ENCODE data around the gene DUSP1.

The DUSP1 gene

DNA sequence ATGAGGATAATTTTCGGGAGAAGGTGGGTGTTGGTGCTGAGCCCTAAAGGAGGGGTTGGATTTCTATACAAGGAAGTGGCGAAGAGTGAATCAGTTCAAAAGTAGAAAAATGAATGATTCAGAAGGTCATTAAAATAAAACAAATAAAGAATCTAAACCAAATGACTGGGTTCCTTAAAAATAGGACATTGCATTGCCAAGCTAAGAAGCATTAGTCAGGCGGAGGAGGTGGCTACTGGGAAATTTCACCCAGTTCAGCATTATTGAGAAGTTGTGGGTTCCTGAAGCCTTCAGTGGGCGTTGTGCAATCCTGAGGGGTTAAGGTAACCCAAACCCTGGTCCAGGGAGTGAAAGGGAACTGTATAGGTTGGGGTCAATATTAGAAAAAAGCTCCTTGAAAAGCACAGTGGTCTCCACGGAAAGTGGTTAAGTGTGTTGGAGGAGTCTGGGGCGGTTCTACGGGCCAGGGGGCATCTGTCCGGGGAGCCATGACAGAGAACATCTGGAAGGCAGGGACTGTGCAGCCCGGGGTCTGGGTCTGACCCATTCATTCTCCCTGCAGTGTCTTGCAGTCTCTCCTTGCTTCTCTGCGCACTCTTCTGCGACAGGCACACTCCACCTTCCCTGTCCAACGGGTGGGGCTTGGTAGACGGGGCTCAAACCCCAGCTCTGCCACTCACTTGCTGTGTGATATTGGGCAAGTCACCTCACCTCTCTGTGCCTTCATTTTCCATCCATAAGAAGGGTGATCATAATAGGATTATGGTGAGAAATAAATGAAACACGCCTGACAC lies 27.6 kb upstream of the DUSP1 start:
- Histone ChIP-seq H3K9ac (ENCODE audit: low read length in 5 of 5) (peak overlapping the region in 3 of 5 donors; percentile 32 to 64 (median 54)), H3K27ac (ENCODE audit: low read depth, low read length) (peak overlapping the region; percentile 84), H3K27me3 (ENCODE audit: control insufficient read depth in 5 of 5, insufficient read depth in 4 of 5, low read length in 5 of 5) (peaks cover 0 to 4% (median 0%) of the 10 kb centered on the region in 5 donors), H3K36me3 (ENCODE audit: control insufficient read depth in 5 of 5, insufficient read depth in 5 of 5, low read length in 5 of 5) (no peaks in the 10 kb centered on the region), H3K9me3 (ENCODE audit: control insufficient read depth in 5 of 5, low read length in 5 of 5) (peaks cover 0 to 6% (median 0%) of the 10 kb centered on the region in 5 donors), H3K4me3 (ENCODE audit: low read depth in 1 of 5, low read length in 5 of 5) (no peak overlapping the region), H3K4me1 (ENCODE audit: control insufficient read depth in 5 of 5, insufficient read depth in 5 of 5, low read length in 5 of 5) (peaks cover 32 to 65% (median 54%) of the 10 kb centered on the region in 5 donors)

GRCh38 chr5:172797771-172798191 lies 26.8 kb upstream of the DUSP1 start:
- H3K9me3 ChIP-seq (ENCODE audit: control insufficient read depth in 5 of 5, low read length in 5 of 5) = peaks cover 0 to 6% (median 0%) of the 10 kb centered on the region in 5 donors
- peak overlapping the region; percentile 76 for H3K27ac ChIP-seq (ENCODE audit: low read depth, low read length)
- H3K27me3 ChIP-seq (ENCODE audit: control insufficient read depth in 5 of 5, insufficient read depth in 4 of 5, low read length in 5 of 5) = peaks cover 0 to 4% (median 0%) of the 10 kb centered on the region in 5 donors
- H3K9ac ChIP-seq (ENCODE audit: low read length in 5 of 5) = no peak overlapping the region
- H3K36me3 ChIP-seq (ENCODE audit: control insufficient read depth in 5 of 5, insufficient read depth in 5 of 5, low read length in 5 of 5) = no peaks in the 10 kb centered on the region
- H3K4me3 ChIP-seq (ENCODE audit: low read depth in 1 of 5, low read length in 5 of 5) = no peak overlapping the region
- H3K4me1 ChIP-seq (ENCODE audit: control insufficient read depth in 5 of 5, insufficient read depth in 5 of 5, low read length in 5 of 5) = peaks cover 34 to 73% (median 62%) of the 10 kb centered on the region in 5 donors

DNA sequence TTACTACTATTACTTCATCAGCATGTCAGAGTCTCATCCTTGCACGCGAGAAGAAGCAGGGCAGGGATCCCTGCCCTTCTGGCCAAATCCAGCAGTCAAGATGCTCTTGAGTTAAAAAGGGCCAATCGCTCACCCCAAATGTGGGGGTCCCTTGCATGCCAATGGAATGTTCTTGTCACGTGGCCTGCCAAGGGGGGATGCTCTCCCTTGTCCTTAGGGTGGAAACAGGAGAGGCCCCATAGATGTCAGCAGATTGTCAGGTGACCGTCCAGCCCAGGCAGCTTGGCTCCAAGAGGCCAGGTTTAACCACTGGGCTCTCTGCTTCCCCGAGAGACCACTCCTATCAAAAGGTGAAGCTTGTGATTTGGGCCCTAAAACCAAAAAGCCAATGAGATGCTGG lies 25.3 kb upstream of the DUSP1 start:
- H3K9ac ChIP-seq (ENCODE audit: low read length in 5 of 5) = no peak overlapping the region
- H3K4me3 ChIP-seq (ENCODE audit: low read depth in 1 of 5, low read length in 5 of 5) = no peak overlapping the region
- H3K27ac ChIP-seq (ENCODE audit: low read depth, low read length) = peak overlapping the region; percentile 99
- peaks cover 0 to 4% (median 0%) of the 10 kb centered on the region in 5 donors for H3K27me3 ChIP-seq (ENCODE audit: control insufficient read depth in 5 of 5, insufficient read depth in 4 of 5, low read length in 5 of 5)
- H3K4me1 ChIP-seq (ENCODE audit: control insufficient read depth in 5 of 5, insufficient read depth in 5 of 5, low read length in 5 of 5) = peaks cover 32 to 82% (median 67%) of the 10 kb centered on the region in 5 donors
- peaks cover 0 to 6% (median 0%) of the 10 kb centered on the region in 5 donors for H3K9me3 ChIP-seq (ENCODE audit: control insufficient read depth in 5 of 5, low read length in 5 of 5)
- H3K36me3 ChIP-seq (ENCODE audit: control insufficient read depth in 5 of 5, insufficient read depth in 5 of 5, low read length in 5 of 5) = no peaks in the 10 kb centered on the region

GRCh38 chr5:172795318-172795977 lies 24.5 kb upstream of the DUSP1 start:
- no peaks in the 10 kb centered on the region for H3K36me3 ChIP-seq (ENCODE audit: control insufficient read depth in 5 of 5, insufficient read depth in 5 of 5, low read length in 5 of 5)
- H3K9me3 ChIP-seq (ENCODE audit: control insufficient read depth in 5 of 5, low read length in 5 of 5) = peaks cover 0 to 6% (median 0%) of the 10 kb centered on the region in 5 donors
- peaks cover 0 to 4% (median 0%) of the 10 kb centered on the region in 5 donors for H3K27me3 ChIP-seq (ENCODE audit: control insufficient read depth in 5 of 5, insufficient read depth in 4 of 5, low read length in 5 of 5)
- H3K9ac ChIP-seq (ENCODE audit: low read length in 5 of 5) = peak overlapping the region in 2 of 5 donors; percentile 24 to 54
- H3K27ac ChIP-seq (ENCODE audit: low read depth, low read length) = peak overlapping the region; percentile 99
- H3K4me1 ChIP-seq (ENCODE audit: control insufficient read depth in 5 of 5, insufficient read depth in 5 of 5, low read length in 5 of 5) = peaks cover 30 to 85% (median 68%) of the 10 kb centered on the region in 5 donors
- H3K4me3 ChIP-seq (ENCODE audit: low read depth in 1 of 5, low read length in 5 of 5) = no peak overlapping the region

DNA sequence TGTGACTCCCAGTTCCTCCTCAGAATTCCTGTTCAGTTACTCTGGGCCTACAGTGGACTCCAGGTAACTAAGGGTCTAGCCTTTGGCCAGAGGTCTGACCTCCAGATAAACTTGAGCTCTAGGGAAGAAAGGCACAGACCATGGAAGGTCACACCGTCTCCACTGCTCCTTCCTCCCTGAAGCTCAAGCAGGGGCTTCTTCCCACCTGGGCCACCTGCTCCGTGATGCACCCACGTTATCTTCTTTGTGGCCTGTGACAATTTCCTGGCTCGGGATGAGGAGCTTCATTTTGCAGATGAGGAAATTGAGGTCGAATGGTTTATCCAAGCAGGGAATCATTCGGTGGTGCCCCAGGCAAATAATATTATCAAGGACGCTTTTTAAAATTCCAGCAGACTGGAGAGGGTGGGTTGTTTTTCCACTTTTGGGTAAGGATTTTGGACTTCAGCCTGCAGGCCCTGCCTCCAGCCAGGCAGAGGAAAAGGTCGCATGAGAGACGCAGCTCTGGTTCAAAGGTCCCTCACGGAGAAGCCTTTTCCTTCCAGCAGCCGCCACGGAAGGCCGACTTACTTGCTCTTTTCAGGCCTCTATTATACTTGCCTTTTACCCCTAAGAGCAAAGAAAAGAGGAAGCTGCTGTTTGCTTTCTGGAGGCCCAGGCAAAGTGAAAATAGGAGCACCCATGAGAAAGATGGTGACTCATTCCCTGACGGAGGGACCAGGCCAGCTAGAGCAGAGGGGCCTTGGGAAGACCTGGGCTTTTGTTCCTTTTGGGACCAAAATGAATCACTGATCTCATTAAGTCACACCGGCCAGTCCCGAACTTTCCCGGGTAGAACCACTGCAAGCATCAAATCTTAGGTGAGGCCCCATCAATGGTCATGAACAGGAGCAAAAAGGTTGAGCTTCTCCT lies 22.8 kb upstream of the DUSP1 start:
- peaks cover 32 to 85% (median 73%) of the 10 kb centered on the region in 5 donors for H3K4me1 ChIP-seq (ENCODE audit: control insufficient read depth in 5 of 5, insufficient read depth in 5 of 5, low read length in 5 of 5)
- peak overlapping the region in 3 of 5 donors; percentile 5 to 22 (median 16) for H3K9ac ChIP-seq (ENCODE audit: low read length in 5 of 5)
- peak overlapping the region in 2 of 5 donors; percentile 33 to 51 for H3K4me3 ChIP-seq (ENCODE audit: low read depth in 1 of 5, low read length in 5 of 5)
- peaks cover 0 to 6% (median 0%) of the 10 kb centered on the region in 5 donors for H3K9me3 ChIP-seq (ENCODE audit: control insufficient read depth in 5 of 5, low read length in 5 of 5)
- no peaks in the 10 kb centered on the region for H3K27me3 ChIP-seq (ENCODE audit: control insufficient read depth in 5 of 5, insufficient read depth in 4 of 5, low read length in 5 of 5)
- H3K36me3 ChIP-seq (ENCODE audit: control insufficient read depth in 5 of 5, insufficient read depth in 5 of 5, low read length in 5 of 5) = no peaks in the 10 kb centered on the region
- peak overlapping the region; percentile 99 for H3K27ac ChIP-seq (ENCODE audit: low read depth, low read length)

DNA sequence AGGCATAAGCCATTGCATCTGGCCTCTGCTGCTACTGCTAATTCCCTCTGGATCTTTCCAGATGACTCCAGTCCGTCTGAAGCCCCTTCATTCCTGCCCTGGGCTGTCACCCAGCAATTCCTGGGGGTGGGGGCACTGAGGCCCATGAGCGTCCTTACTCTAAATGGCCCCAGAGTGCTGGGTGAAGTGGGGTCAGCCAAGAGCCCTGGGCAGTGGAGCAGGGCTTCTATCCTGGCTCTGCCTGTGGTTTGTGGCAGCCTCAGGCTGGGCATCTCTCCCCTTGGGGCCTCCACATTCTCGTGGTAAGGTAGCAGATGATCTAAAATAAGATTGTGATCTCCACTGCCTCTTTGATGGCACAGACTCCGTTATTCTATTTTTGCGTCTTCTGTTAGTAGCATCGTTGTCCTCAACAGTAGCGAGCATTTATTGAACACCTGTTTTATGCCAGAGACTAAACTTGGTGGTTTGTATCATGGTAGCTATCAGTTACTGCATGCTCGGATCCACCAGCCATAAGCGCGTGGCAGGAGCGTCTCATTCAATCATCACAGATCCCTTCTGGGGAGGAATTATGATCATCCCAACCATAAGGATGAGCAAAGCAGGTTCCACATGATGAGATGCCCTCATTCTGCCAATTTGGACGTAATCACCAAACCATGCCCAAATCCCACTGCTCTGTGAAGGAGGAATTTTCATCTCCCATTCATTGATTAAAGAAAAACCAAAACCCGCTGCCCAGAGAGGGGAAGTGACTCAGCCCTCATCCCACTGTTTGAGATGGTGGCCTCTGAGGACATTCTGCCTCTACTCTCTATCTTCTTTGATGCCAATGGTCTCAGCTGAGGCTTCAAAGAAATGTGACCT lies 21.9 kb upstream of the DUSP1 start:
- Histone ChIP-seq H3K9me3 (ENCODE audit: control insufficient read depth in 5 of 5, low read length in 5 of 5) (peaks cover 0 to 6% (median 0%) of the 10 kb centered on the region in 5 donors), H3K9ac (ENCODE audit: low read length in 5 of 5) (peak overlapping the region in 2 of 5 donors; percentile 5 to 22), H3K27ac (ENCODE audit: low read depth, low read length) (peak overlapping the region; percentile 99), H3K36me3 (ENCODE audit: control insufficient read depth in 5 of 5, insufficient read depth in 5 of 5, low read length in 5 of 5) (no peaks in the 10 kb centered on the region), H3K4me3 (ENCODE audit: low read depth in 1 of 5, low read length in 5 of 5) (peak overlapping the region in 1 of 5 donors; percentile 19), H3K4me1 (ENCODE audit: control insufficient read depth in 5 of 5, insufficient read depth in 5 of 5, low read length in 5 of 5) (peaks cover 31 to 89% (median 76%) of the 10 kb centered on the region in 5 donors), H3K27me3 (ENCODE audit: control insufficient read depth in 5 of 5, insufficient read depth in 4 of 5, low read length in 5 of 5) (no peaks in the 10 kb centered on the region)

GRCh38 chr5:172791726-172792445 lies 20.9 kb upstream of the DUSP1 start:
- Histone ChIP-seq H3K9ac (ENCODE audit: low read length in 5 of 5) (peak overlapping the region in 4 of 5 donors; percentile 1 to 55 (median 18)), H3K9me3 (ENCODE audit: control insufficient read depth in 5 of 5, low read length in 5 of 5) (peaks cover 0 to 6% (median 0%) of the 10 kb centered on the region in 5 donors), H3K4me3 (ENCODE audit: low read depth in 1 of 5, low read length in 5 of 5) (no peak overlapping the region), H3K27ac (ENCODE audit: low read depth, low read length) (peak overlapping the region; percentile 99), H3K36me3 (ENCODE audit: control insufficient read depth in 5 of 5, insufficient read depth in 5 of 5, low read length in 5 of 5) (no peaks in the 10 kb centered on the region), H3K27me3 (ENCODE audit: control insufficient read depth in 5 of 5, insufficient read depth in 4 of 5, low read length in 5 of 5) (no peaks in the 10 kb centered on the region), H3K4me1 (ENCODE audit: control insufficient read depth in 5 of 5, insufficient read depth in 5 of 5, low read length in 5 of 5) (peaks cover 28 to 86% (median 70%) of the 10 kb centered on the region in 5 donors)

DNA sequence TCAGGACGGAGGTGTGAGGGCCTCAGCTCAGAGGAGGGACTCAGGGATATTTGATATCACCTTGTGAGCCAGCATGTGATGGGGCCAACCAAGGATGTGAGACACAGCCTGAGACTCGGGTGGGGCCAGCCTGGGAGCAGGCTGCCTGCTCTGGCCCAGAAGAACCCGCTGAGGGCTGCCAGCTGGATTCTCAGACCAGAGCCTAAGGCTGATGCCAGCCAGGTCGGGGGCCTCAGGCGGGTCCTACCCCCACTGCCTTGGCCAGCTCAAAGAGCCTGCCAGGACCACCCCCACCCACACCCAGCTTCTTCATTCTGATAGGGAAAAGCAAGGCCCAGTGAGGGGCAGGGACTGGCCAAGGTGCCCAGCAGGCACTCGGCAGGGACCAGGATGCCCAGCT lies 20.3 kb upstream of the DUSP1 start:
- peak overlapping the region; percentile 99 for H3K27ac ChIP-seq (ENCODE audit: low read depth, low read length)
- no peaks in the 10 kb centered on the region for H3K36me3 ChIP-seq (ENCODE audit: control insufficient read depth in 5 of 5, insufficient read depth in 5 of 5, low read length in 5 of 5)
- peaks cover 0 to 6% (median 0%) of the 10 kb centered on the region in 5 donors for H3K9me3 ChIP-seq (ENCODE audit: control insufficient read depth in 5 of 5, low read length in 5 of 5)
- H3K9ac ChIP-seq (ENCODE audit: low read length in 5 of 5) = peak overlapping the region in 3 of 5 donors; percentile 1 to 55 (median 28)
- no peak overlapping the region for H3K4me3 ChIP-seq (ENCODE audit: low read depth in 1 of 5, low read length in 5 of 5)
- no peaks in the 10 kb centered on the region for H3K27me3 ChIP-seq (ENCODE audit: control insufficient read depth in 5 of 5, insufficient read depth in 4 of 5, low read length in 5 of 5)
- H3K4me1 ChIP-seq (ENCODE audit: control insufficient read depth in 5 of 5, insufficient read depth in 5 of 5, low read length in 5 of 5) = peaks cover 28 to 84% (median 69%) of the 10 kb centered on the region in 5 donors

Data from subcutaneous abdominal adipose tissue (tissue), 5 donors.